ENCODE results near the gene ITGB3BP.
"Not testable (repeated sequence)": the region's sequence is repeated elsewhere in the genome, so short reads cannot be mapped to it uniquely, and the experiment has no call there.

The ITGB3BP gene

DNA sequence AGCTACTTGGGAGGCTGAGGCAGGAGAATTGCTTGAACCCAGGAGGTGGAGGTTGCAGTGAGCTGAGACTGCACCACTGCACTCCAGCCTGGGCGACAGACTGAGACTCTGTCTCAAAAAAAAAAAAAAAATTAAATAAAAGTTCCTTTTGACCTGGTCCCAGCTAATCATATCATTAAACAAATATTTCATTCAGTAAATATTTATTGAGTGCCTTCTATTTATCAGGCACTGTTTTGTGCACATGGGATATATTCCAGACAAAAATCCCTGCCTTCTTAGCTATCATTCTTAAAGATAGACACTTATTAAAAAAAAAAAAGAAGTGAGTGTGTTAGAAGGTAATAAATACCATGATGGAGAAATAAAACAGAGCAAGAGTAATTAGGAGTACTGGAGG is 102.3 kb downstream of the ITGB3BP start:
- DNase-seq, result not testable (repeated sequence)

DNA sequence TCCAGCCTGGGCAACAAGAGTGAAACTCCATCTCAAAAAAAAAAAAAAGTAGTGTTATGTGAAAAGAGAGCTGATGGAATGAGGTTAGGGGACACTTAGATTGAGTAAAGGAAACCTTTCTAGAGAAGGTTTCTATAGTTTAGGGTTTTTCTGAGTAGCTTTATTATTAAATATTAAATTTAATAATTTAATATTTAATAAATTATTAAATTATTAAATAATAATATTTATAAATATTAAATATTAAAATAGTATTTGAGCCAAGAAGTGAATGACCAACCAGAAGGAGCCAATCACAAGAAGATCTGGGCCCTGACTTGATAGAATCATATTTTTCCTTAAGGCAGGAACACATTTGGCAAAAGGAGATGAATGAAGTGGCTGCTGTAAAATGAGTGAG is 104.9 kb downstream of the ITGB3BP start:
- DNase-seq, result no peak

DNA sequence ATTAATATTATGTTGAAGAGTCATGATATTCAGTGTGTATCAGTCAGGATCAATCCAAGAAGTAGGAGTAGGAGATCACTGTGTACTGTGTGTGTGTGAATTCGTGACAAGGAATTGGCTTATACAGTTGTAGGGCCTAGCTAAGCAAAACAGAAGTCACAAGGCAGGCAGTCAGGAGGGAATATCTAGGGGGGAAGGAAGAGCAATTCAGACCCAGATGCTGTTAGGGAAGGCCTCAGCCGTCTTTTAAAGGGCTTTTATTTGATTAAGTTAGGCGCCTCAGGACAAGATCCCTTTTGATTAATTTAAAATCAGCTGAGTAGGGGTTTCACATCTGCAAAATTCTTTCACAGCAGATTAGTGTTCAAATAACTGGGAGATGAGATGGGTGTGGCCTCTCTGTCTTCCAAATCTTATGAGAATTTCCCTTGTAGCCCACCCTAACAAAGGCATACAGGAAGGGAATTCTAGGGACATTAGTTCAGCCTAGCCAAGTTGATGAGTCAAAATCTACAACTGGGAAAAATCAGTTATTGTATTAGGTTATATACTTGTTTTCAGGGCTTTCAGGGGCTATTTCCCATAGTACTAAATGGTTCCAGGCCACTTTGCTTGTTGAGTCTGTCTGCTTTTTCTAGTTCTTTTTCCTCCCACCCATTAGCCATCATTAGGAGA is 108.2 kb downstream of the ITGB3BP start:
- no peak for DNase-seq

DNA sequence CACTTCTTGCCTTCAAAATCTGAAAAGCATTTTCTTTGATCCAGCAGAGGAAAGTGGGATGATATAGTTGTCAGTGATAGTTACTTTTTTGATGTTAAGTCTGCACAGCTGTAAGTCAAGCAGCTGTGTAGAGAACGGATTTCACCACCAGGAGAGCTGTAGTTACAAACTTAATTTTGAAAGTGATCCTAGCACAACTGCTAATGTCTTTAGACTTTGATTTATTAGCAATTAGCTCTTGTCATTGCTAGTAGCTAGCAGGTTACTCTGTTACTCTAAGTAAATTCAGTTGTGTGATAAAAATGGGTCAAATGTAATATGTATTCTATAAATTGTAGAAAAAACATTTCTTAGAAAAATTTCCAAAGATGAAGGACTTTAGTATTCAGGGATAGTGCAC is 109.6 kb downstream of the ITGB3BP start:
- no peak for DNase-seq

DNA sequence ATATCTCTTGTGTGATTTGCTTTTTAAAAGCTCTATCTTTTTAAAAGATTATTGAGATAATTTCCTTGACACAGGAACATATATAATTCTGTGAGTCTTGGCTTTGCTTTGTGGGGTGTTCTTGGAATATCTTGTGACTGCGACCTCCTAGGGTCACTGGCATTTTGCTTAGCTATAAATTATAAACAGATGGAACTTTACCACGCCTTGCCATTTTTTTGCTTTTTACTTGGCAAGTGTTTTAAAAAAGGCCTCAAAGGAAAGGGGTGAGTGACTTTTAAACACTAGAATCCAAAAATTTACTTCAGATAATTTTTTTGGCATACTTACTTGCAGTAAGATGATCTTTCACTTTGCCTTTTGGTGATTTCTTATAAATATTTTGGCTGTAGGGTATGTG is 112.0 kb downstream of the ITGB3BP start:
- DNase-seq, result no peak

DNA sequence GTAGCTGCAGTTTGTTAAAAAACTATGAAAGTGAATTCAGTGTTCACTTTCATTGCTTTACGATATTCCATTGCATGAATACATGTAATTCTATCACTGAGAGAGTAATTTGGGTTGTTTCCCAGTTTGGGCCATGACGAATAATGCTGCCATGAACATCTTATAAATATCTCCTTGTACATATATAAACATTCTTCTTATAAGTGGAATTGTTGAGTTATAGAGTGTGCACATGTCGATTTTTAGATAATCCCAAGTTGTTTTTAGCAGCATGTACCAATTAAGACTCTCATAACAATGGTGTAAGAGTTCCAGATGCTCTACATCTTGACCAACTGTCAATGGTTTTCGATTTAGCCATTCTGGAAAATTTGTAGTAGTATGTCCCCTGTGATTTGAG is 114.7 kb downstream of the ITGB3BP start:
- no peak for DNase-seq

DNA sequence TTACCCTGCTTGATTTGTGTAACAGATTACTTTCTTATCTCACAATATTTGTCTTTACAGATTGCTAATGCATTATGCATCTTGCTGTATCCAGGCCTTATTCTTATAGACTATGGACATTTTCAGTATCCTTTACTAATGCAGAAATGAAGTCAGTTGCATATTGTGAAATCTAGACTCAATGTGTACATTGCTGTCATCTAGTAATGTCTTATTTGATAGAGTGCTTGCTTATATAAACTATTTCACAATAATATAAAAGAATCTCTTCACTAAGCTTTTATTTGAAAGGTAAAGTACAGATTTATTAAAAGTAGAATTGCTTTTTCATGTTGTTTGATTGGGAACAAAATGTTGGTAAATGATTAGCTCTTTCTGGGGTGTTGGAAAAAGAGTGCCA is 116.0 kb downstream of the ITGB3BP start:
- no peak for DNase-seq

DNA sequence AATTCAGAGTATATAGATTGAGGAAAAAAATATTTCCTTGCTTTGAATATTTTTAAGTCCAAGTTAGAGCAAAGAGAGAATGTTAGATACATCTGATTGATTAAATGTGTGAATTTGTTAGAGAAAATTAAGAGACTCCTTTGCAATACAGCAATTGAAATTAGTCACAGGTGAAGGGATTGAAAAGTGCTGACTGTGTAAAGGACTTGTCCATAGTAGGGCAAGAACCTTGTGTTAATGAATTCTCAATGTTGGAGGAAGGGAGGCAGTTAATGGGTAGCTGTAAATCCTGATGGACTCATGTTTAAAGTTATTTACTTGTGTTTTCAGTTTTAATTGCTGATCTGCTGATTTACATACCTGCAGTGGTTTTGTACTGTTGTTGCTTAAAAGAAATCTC is 117.0 kb downstream of the ITGB3BP start:
- no peak for DNase-seq

DNA sequence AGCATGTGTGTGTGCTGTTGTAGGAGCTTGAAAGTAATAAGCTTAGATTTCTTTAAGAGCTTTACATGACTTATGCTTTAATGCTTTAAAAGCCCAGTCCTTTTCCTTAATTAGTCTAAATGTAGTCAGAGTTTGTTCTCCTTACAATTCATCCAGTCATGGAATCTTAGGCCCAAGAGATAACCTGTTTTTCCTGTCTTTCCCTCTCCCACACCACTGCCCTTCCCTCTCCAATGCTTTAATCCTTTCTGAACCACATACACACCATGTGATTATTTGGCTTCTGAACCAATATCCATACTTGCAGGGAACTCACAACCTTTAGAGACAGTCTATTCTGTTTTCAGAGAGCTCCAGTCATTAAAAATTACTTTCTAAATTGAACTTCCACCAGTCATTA is 118.0 kb downstream of the ITGB3BP start:
- DNase-seq, result no peak

DNA sequence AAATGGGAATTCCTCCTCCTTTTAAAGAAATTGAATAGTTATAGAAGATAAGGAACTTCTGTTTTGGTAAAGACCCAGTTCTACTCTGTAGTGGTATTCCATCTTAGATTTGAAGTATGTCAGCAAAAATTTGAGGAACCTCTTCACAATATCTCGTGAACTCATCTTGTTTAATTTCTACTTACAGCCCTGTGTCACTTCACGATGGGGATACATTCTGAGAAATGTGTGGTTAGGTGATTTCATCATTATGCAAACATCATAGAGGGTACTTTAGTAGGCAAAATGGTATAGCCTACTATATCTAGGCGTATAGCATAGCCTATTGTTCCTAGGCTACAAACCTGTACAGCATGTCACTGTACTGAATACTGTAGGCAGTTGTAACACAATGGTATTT is 119.6 kb downstream of the ITGB3BP start:
- no peak for DNase-seq

DNA sequence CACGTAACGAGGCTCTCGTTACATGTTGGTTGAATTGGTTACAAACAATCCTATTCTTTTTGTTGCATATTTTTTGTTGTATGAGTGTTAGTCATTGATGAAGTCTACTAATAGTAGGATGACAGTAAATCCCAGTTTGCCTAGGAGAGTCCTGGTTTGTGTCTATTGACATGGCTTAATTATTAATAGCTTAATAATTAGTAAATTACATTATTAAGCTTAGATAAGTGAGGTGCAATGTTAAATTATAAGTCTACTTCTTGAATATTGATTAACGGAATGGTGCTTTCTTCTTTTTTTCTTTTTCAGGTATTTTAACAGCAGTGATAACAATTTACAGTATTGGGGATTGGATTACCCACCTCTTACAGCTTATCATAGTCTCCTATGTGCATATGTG is 121.1 kb downstream of the ITGB3BP start:
- no peak for DNase-seq

Measured in hypothalamus (tissue), 51 donors.